Measurements from ENCODE around the gene PDLIM1.

Gene PDLIM1

GRCh38 chr10:95285556-95285955 lies 5.2 kb downstream of the PDLIM1 start:
- H3K4me1 ChIP-seq (ENCODE audit: low read length) = peaks cover 15% of the 10 kb centered on the region
- H3K36me3 ChIP-seq (replicated peaks; ENCODE audit: insufficient read depth, low read length) = no peaks in the 10 kb centered on the region
- TF ChIP-seq EZH2phosphoT487 (IDR thresholded peaks at IDR 0.05; ENCODE audit: low read length) (no peak), EZH2 (optimal IDR thresholded peaks at IDR 0.05; ENCODE audit: low read depth, low read length) (no peak), CTCF (IDR thresholded peaks at IDR 0.05; ENCODE audit: low read length) (no peak)

GRCh38 chr10:95284807-95285206 lies 6.0 kb downstream of the PDLIM1 start:
- Histone ChIP-seq H3K27ac (ENCODE audit: low read length) (no peak overlapping the region), H4K20me1 (ENCODE audit: insufficient read depth, low read length) (no peaks in the 10 kb centered on the region), H3K4me1 (ENCODE audit: low read length) (peaks cover 14% of the 10 kb centered on the region), H3F3A (ENCODE audit: insufficient read depth, low read length) (0 out of 2 replicates have a peak, but pooled peaks cover 2% of the 10 kb centered on the region), H3K9ac (ENCODE audit: low read length) (no peak overlapping the region), H3K4me3 (ENCODE audit: low read length) (no peak overlapping the region), H3K79me2 (ENCODE audit: low read length) (peaks cover 99% of the 10 kb centered on the region), H3K9me2 (replicated peaks; ENCODE audit: insufficient read depth, low read length) (no peaks in the 10 kb centered on the region), H3K27me3 (replicated peaks; ENCODE audit: insufficient read depth, low read length) (no peaks in the 10 kb centered on the region), H3K36me3 (replicated peaks; ENCODE audit: insufficient read depth, low read length) (no peaks in the 10 kb centered on the region), H3K4me2 (ENCODE audit: low read depth, low read length) (no peak overlapping the region), H2AFZ (ENCODE audit: low read length) (no peak overlapping the region), H3K9me3 (replicated peaks; ENCODE audit: insufficient read depth, low read length) (no peaks in the 10 kb centered on the region)
- no peak for TF ChIP-seq CTCF (IDR thresholded peaks at IDR 0.05; ENCODE audit: low read length)
- no peak for TF ChIP-seq EZH2 (optimal IDR thresholded peaks at IDR 0.05; ENCODE audit: low read depth, low read length)
- no peak for TF ChIP-seq EZH2phosphoT487 (IDR thresholded peaks at IDR 0.05; ENCODE audit: low read length)
- DNase-seq = no peak

More at GRCh38 chr10:95285556-95285955, 5.2 kb downstream of the PDLIM1 start:
- Histone ChIP-seq H3K79me2 (ENCODE audit: low read length) (peaks cover 98% of the 10 kb centered on the region), H3K9me3 (replicated peaks; ENCODE audit: insufficient read depth, low read length) (no peaks in the 10 kb centered on the region), H4K20me1 (ENCODE audit: insufficient read depth, low read length) (no peaks in the 10 kb centered on the region), H3K27ac (ENCODE audit: low read length) (no peak overlapping the region), H3K4me3 (ENCODE audit: low read length) (no peak overlapping the region), H2AFZ (ENCODE audit: low read length) (no peak overlapping the region), H3K4me2 (ENCODE audit: low read depth, low read length) (no peak overlapping the region), H3K9me2 (replicated peaks; ENCODE audit: insufficient read depth, low read length) (no peaks in the 10 kb centered on the region), H3F3A (ENCODE audit: insufficient read depth, low read length) (0 out of 2 replicates have a peak, but pooled peaks cover 2% of the 10 kb centered on the region), H3K27me3 (replicated peaks; ENCODE audit: insufficient read depth, low read length) (no peaks in the 10 kb centered on the region), H3K9ac (ENCODE audit: low read length) (no peak overlapping the region)
- DNase-seq = no peak

GRCh38 chr10:95282107-95282506 lies 8.7 kb downstream of the PDLIM1 start:
- no peaks in the 10 kb centered on the region for H3K9me3 ChIP-seq (replicated peaks; ENCODE audit: insufficient read depth, low read length)
- no peak overlapping the region for H2AFZ ChIP-seq (ENCODE audit: low read length)
- TF ChIP-seq CTCF (IDR thresholded peaks at IDR 0.05; ENCODE audit: low read length) (no peak), EZH2phosphoT487 (IDR thresholded peaks at IDR 0.05; ENCODE audit: low read length) (no peak), EZH2 (optimal IDR thresholded peaks at IDR 0.05; ENCODE audit: low read depth, low read length) (no peak)
- no peak overlapping the region for H3K27ac ChIP-seq (ENCODE audit: low read length)
- no peaks in the 10 kb centered on the region for H3K9me2 ChIP-seq (replicated peaks; ENCODE audit: insufficient read depth, low read length)
- no peaks in the 10 kb centered on the region for H3K4me1 ChIP-seq (ENCODE audit: low read length)
- no peak overlapping the region for H3K9ac ChIP-seq (ENCODE audit: low read length)
- no peaks in the 10 kb centered on the region; the same call in 1 of the 2 replicates for H4K20me1 ChIP-seq (ENCODE audit: insufficient read depth, low read length)
- DNase-seq = no peak
- no peaks in the 10 kb centered on the region for H3K36me3 ChIP-seq (replicated peaks; ENCODE audit: insufficient read depth, low read length)
- H3F3A ChIP-seq (ENCODE audit: insufficient read depth, low read length) = no peaks in the 10 kb centered on the region
- no peaks in the 10 kb centered on the region for H3K27me3 ChIP-seq (replicated peaks; ENCODE audit: insufficient read depth, low read length)
- no peak overlapping the region for H3K4me3 ChIP-seq (ENCODE audit: low read length)
- no peak overlapping the region for H3K4me2 ChIP-seq (ENCODE audit: low read depth, low read length)
- peaks cover 99% of the 10 kb centered on the region for H3K79me2 ChIP-seq (ENCODE audit: low read length)
